GM13976 (cell line): ENCODE data around the gene TCF7L1.

ENCODE experiments used
- DNase-seq: peaks from one replicate; pipeline ENCODE4 v3.0.0; 2012; ENCODE audit warnings: low spot score
- CTCF ChIP-seq: IDR thresholded peaks from 2 replicates; pipeline ENCODE4 v1.5.1; 2012; ENCODE audit warnings: borderline replicate concordance, mild to moderate bottlenecking; ENCODE audit not compliant: insufficient read depth; ENCODE audit errors: extremely low read depth, missing control alignments, control extremely low read depth
- in situ Hi-C: fragments of 300-500 bp; cut with MboI; formaldehyde crosslinking; loops from one replicate; pipeline ENCODE4 v1.12.0; 2022; ENCODE audit warnings: low sequenced_read_pairs, mixed read lengths, inconsistent platforms; ENCODE audit not compliant: unreplicated experiment

The TCF7L1 gene

GRCh38 chr2:85185431-85185940 lies 52.3 kb downstream of the TCF7L1 start:
- in situ Hi-C loops, result no loop called here
- no peak for TF ChIP-seq CTCF
- no peak for DNase-seq

GRCh38 chr2:85187069-85187468 lies 53.9 kb downstream of the TCF7L1 start:
- no peak for DNase-seq
- in situ Hi-C loops, result no loop called here
- no peak for TF ChIP-seq CTCF

- in situ Hi-C loops, result no loop called here
- no peak for DNase-seq
- no peak for TF ChIP-seq CTCF
Observed at GRCh38 chr2:85188852-85189251, 55.7 kb downstream of the TCF7L1 start.

GRCh38 chr2:85189606-85190270 lies 56.5 kb downstream of the TCF7L1 start:
- in situ Hi-C loops, result no loop called here
- no peak for TF ChIP-seq CTCF
- no peak for DNase-seq

GRCh38 chr2:85191157-85191556 lies 58.0 kb downstream of the TCF7L1 start:
- no peak for DNase-seq
- in situ Hi-C loops, result no loop called here
- no peak for TF ChIP-seq CTCF

GRCh38 chr2:85194780-85195480 lies 61.7 kb downstream of the TCF7L1 start:
- DNase-seq, result no peak
- no peak for TF ChIP-seq CTCF
- in situ Hi-C loops, result no loop called here

GRCh38 chr2:85195956-85196355 lies 62.8 kb downstream of the TCF7L1 start:
- in situ Hi-C loops, result no loop called here

More at GRCh38 chr2:85195956-85196355, 62.8 kb downstream of the TCF7L1 start:
- no peak for TF ChIP-seq CTCF
- no peak for DNase-seq
